Esophagus squamous epithelium (tissue), 4 donors: ENCODE results near the gene DDX51.
"Not testable (repeated sequence)": the region's sequence is repeated elsewhere in the genome, so short reads cannot be mapped to it uniquely, and the experiment has no call there.

Source experiments
- CTCF ChIP-seq, 6 experiments: fragments of 450-650 bp in 4 of 6; fragments of 200-600 bp in 2 of 6; sonication (generic) in 2 of 6; IDR thresholded peaks; one replicate each; pipeline ENCODE4 v1.5.1; 2016 to 2019; ENCODE audit warnings: antibody characterized with exemption in 6 of 6, mild to moderate bottlenecking in 4 of 6, moderate library complexity in 4 of 6
- POLR2A ChIP-seq, 4 donors: fragments of 450-650 bp; IDR thresholded peaks; one replicate each; pipeline ENCODE4 v1.6.1; 2017; ENCODE audit warnings: antibody characterized with exemption in 4 of 4, mild to moderate bottlenecking in 4 of 4, moderate library complexity in 3 of 4

DNA sequence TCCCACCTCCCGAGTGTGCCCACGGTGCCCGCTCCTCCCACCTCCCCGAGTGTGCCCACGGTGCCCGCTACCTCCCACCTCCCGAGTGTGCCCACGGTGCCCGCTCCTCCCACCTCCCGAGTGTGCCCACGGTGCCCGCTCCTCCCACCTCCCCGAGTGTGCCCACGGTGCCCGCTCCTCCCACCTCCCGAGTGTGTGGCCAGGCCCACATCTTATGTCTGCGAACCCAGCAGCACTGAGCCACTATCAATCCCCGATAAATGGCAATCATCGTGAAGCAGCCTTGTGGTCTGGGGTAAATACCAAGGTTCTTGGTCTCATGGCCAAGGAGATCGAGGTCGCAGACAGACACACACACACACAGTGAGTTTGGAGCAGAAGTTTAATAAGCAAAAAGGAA, 7.9 kb downstream of the DDX51 start:
- not testable (repeated sequence) for TF ChIP-seq CTCF, POLR2A (IDR thresholded peaks at IDR 0.05)
